RKO (cell line): ENCODE results near the gene PMVK.
"Not testable (repeated sequence)": the region's sequence is repeated elsewhere in the genome, so short reads cannot be mapped to it uniquely, and the experiment has no call there.

Experiments
- DNase-seq: peaks from one replicate; pipeline ENCODE4 v3.0.0-alpha.2; 2016; ENCODE audit warnings: low spot score

Gene PMVK

GRCh38 chr1:154936555-154937084 is at the start of gene PMVK:
PMVK (minus strand) TSS chr1:154936719; CDS start chr1:154936685, 34 bp downstream.
- peak; percentile 94 for DNase-seq

- DNase-seq, result no peak
Measured at GRCh38 chr1:154983776-154984466, 47.4 kb upstream of the PMVK start.

- DNase-seq, result peak; percentile 100
Measured at GRCh38 chr1:154982897-154983648, 46.6 kb upstream of the PMVK start, which contains the start of gene FLAD1. FLAD1 (plus strand) TSS chr1:154983344; CDS start chr1:154983695, 351 bp downstream.

GRCh38 chr1:154982341-154982740 is 45.8 kb upstream of the PMVK start:
- no peak for DNase-seq

GRCh38 chr1:154978360-154978759 is 41.8 kb upstream of the PMVK start:
- DNase-seq, result no peak

GRCh38 chr1:154977762-154978161 is 41.2 kb upstream of the PMVK start:
- not testable (repeated sequence) for DNase-seq

GRCh38 chr1:154975409-154976059 is 39.0 kb upstream of the PMVK start:
- peak; percentile 76 for DNase-seq

GRCh38 chr1:154974808-154975408 is 38.4 kb upstream of the PMVK start:
- DNase-seq, result peak; percentile 96

GRCh38 chr1:154974102-154974807 is 37.7 kb upstream of the PMVK start, which contains the start of gene CKS1B:
CKS1B (plus strand) TSS chr1:154974681; CDS start chr1:154974746, 65 bp downstream.
- peak; percentile 100 for DNase-seq

GRCh38 chr1:154973344-154974101 is 37.0 kb upstream of the PMVK start:
- DNase-seq, result peak; percentile 98

- peak; percentile 97 for DNase-seq
Measured at GRCh38 chr1:154972517-154973343, 36.2 kb upstream of the PMVK start.

- DNase-seq, result no peak
Measured at GRCh38 chr1:154972213-154972516, 35.6 kb upstream of the PMVK start.

- peak; percentile 71 for DNase-seq
Measured at GRCh38 chr1:154971341-154971998, 35.0 kb upstream of the PMVK start.

GRCh38 chr1:154970631-154971340 is 34.3 kb upstream of the PMVK start, which contains the start of gene SHC1:
SHC1 (minus strand) TSS chr1:154970747; CDS start chr1:154970526, 221 bp downstream.
- peak; percentile 96 for DNase-seq

GRCh38 chr1:154969860-154970452 is 33.4 kb upstream of the PMVK start:
- DNase-seq, result no peak

- DNase-seq, result no peak
Measured at GRCh38 chr1:154969246-154969645, 32.7 kb upstream of the PMVK start.

- peak; percentile 63 for DNase-seq
Measured at GRCh38 chr1:154968731-154969130, 32.2 kb upstream of the PMVK start.

GRCh38 chr1:154967331-154967950 is 30.9 kb upstream of the PMVK start:
- DNase-seq, result no peak
